Measurements from ENCODE around the gene ARMH1.

The ARMH1 gene

GRCh38 chr1:44693900-44694299 is 19.4 kb downstream of the ARMH1 start:
- Histone ChIP-seq H3K27ac (ENCODE audit: low read depth, low read length) (no peak overlapping the region), H3F3A (ENCODE audit: control insufficient read depth, insufficient read depth) (peaks cover 4% of the 10 kb centered on the region; the same call in 1 of the 2 replicates), H4K20me1 (ENCODE audit: control insufficient read depth, insufficient read depth, low read depth, low read length) (no peaks in the 10 kb centered on the region), H3K4me2 (ENCODE audit: low read length) (no peak overlapping the region), H3K4me1 (ENCODE audit: control insufficient read depth, low read length) (peaks cover 53% of the 10 kb centered on the region), H3K79me2 (ENCODE audit: control insufficient read depth, low read length) (no peaks in the 10 kb centered on the region), H3K4me3 (ENCODE audit: low read length) (no peak overlapping the region), H3K9me2 (replicated peaks; ENCODE audit: control insufficient read depth, low read length) (no peaks in the 10 kb centered on the region), H3K36me3 (ENCODE audit: control insufficient read depth, low read length) (no peaks in the 10 kb centered on the region), H3K27me3 (ENCODE audit: control insufficient read depth, low read length) (no peaks in the 10 kb centered on the region), H3K9me3 (ENCODE audit: control insufficient read depth, insufficient read depth, low read length) (no peaks in the 10 kb centered on the region)
- TF ChIP-seq EZH2phosphoT487 (IDR thresholded peaks at IDR 0.05; ENCODE audit: borderline replicate concordance, low read length) (no peak), CTCF (IDR thresholded peaks at IDR 0.05; ENCODE audit: low read depth, low read length, poor library complexity, severe bottlenecking) (no peak)

- no peaks in the 10 kb centered on the region for H3K9me3 ChIP-seq (ENCODE audit: control insufficient read depth, insufficient read depth, low read length)
- no peak overlapping the region for H3K27ac ChIP-seq (ENCODE audit: low read depth, low read length)
- no peaks in the 10 kb centered on the region for H3K79me2 ChIP-seq (ENCODE audit: control insufficient read depth, low read length)
- H3K4me2 ChIP-seq (ENCODE audit: low read length): peak overlapping the region; percentile 56
- H3K27me3 ChIP-seq (ENCODE audit: control insufficient read depth, low read length): no peaks in the 10 kb centered on the region
- no peaks in the 10 kb centered on the region for H3K36me3 ChIP-seq (ENCODE audit: control insufficient read depth, low read length)
- peaks cover 4% of the 10 kb centered on the region; the same call in 1 of the 2 replicates for H3F3A ChIP-seq (ENCODE audit: control insufficient read depth, insufficient read depth)
- H3K4me1 ChIP-seq (ENCODE audit: control insufficient read depth, low read length): peaks cover 53% of the 10 kb centered on the region
- H3K9me2 ChIP-seq (replicated peaks; ENCODE audit: control insufficient read depth, low read length): no peaks in the 10 kb centered on the region
- peak overlapping the region; percentile 8; the same call in 1 of the 2 replicates for H3K4me3 ChIP-seq (ENCODE audit: low read length)
- peak; percentile 27 for TF ChIP-seq CTCF (IDR thresholded peaks at IDR 0.05; ENCODE audit: low read depth, low read length, poor library complexity, severe bottlenecking)
- no peak for TF ChIP-seq EZH2phosphoT487 (IDR thresholded peaks at IDR 0.05; ENCODE audit: borderline replicate concordance, low read length)
- H4K20me1 ChIP-seq (ENCODE audit: control insufficient read depth, insufficient read depth, low read depth, low read length): no peaks in the 10 kb centered on the region
Measured at GRCh38 chr1:44694863-44695478, 20.5 kb downstream of the ARMH1 start.

GRCh38 chr1:44695671-44696070 is 21.2 kb downstream of the ARMH1 start:
- Histone ChIP-seq H3K27me3 (ENCODE audit: control insufficient read depth, low read length) (no peaks in the 10 kb centered on the region), H3K27ac (ENCODE audit: low read depth, low read length) (no peak overlapping the region), H3F3A (ENCODE audit: control insufficient read depth, insufficient read depth) (peaks cover 4% of the 10 kb centered on the region; the same call in 1 of the 2 replicates), H4K20me1 (ENCODE audit: control insufficient read depth, insufficient read depth, low read depth, low read length) (no peaks in the 10 kb centered on the region), H3K4me3 (ENCODE audit: low read length) (peak overlapping the region; percentile 8; the same call in 1 of the 2 replicates), H3K36me3 (ENCODE audit: control insufficient read depth, low read length) (no peaks in the 10 kb centered on the region), H3K79me2 (ENCODE audit: control insufficient read depth, low read length) (no peaks in the 10 kb centered on the region), H3K4me2 (ENCODE audit: low read length) (peak overlapping the region; percentile 56), H3K4me1 (ENCODE audit: control insufficient read depth, low read length) (peaks cover 53% of the 10 kb centered on the region), H3K9me2 (replicated peaks; ENCODE audit: control insufficient read depth, low read length) (no peaks in the 10 kb centered on the region), H3K9me3 (ENCODE audit: control insufficient read depth, insufficient read depth, low read length) (no peaks in the 10 kb centered on the region)
- TF ChIP-seq CTCF (IDR thresholded peaks at IDR 0.05; ENCODE audit: low read depth, low read length, poor library complexity, severe bottlenecking): no peak
- TF ChIP-seq EZH2phosphoT487 (IDR thresholded peaks at IDR 0.05; ENCODE audit: borderline replicate concordance, low read length): no peak

Measured in DOHH2 (cell line).